ENCODE measurements around the gene BIN2.

BIN2 gene

GRCh38 chr12:51323966-51324895 lies at the start of gene BIN2:
Gene BIN2, minus strand, starts transcription at chr12:51324174. Its CDS starts 72 bp downstream, at chr12:51324102.
- FAIRE-seq (no peak), DNase-seq (ENCODE audit: low spot score) (no peak)

GRCh38 chr12:51373187-51373586 lies 49.2 kb upstream of the BIN2 start:
- DNase-seq (ENCODE audit: low spot score) (no peak), FAIRE-seq (no peak)

GRCh38 chr12:51372021-51372420 lies 48.0 kb upstream of the BIN2 start:
- DNase-seq (ENCODE audit: low spot score), result no peak
- FAIRE-seq, result no peak

GRCh38 chr12:51371295-51371953 lies 47.5 kb upstream of the BIN2 start:
- DNase-seq (ENCODE audit: low spot score), result peak; percentile 96
- FAIRE-seq, result no peak

- no peak for FAIRE-seq
- DNase-seq (ENCODE audit: low spot score), result no peak
Observed at GRCh38 chr12:51370667-51371066, 46.7 kb upstream of the BIN2 start.

- DNase-seq (ENCODE audit: low spot score) (no peak), FAIRE-seq (no peak)
Observed at GRCh38 chr12:51369581-51369980, 45.6 kb upstream of the BIN2 start.

GRCh38 chr12:51368640-51369517 lies 44.9 kb upstream of the BIN2 start:
- DNase-seq (ENCODE audit: low spot score) (peak; percentile 58), FAIRE-seq (no peak)

- no peak for FAIRE-seq
- no peak for DNase-seq (ENCODE audit: low spot score)
Observed at GRCh38 chr12:51365276-51365675, 41.3 kb upstream of the BIN2 start.

GRCh38 chr12:51364001-51364400 lies 40.0 kb upstream of the BIN2 start:
- FAIRE-seq (no peak), DNase-seq (ENCODE audit: low spot score) (no peak)

- DNase-seq (ENCODE audit: low spot score), result no peak
- no peak for FAIRE-seq
Observed at GRCh38 chr12:51362747-51363342, 38.9 kb upstream of the BIN2 start.

- no peak for FAIRE-seq
Observed at GRCh38 chr12:51362307-51362706, 38.3 kb upstream of the BIN2 start.

GRCh38 chr12:51361161-51362016 lies 37.4 kb upstream of the BIN2 start:
- DNase-seq (ENCODE audit: low spot score) (no peak), FAIRE-seq (no peak)

More at GRCh38 chr12:51362307-51362706, 38.3 kb upstream of the BIN2 start:
- DNase-seq (ENCODE audit: low spot score), result no peak

- FAIRE-seq, result no peak
- DNase-seq (ENCODE audit: low spot score), result no peak
Observed at GRCh38 chr12:51360315-51360714, 36.3 kb upstream of the BIN2 start.

- DNase-seq (ENCODE audit: low spot score) (no peak), FAIRE-seq (no peak)
Observed at GRCh38 chr12:51359851-51360250, 35.9 kb upstream of the BIN2 start.

GRCh38 chr12:51358496-51358895 lies 34.5 kb upstream of the BIN2 start:
- FAIRE-seq (no peak), DNase-seq (ENCODE audit: low spot score) (no peak)

- DNase-seq (ENCODE audit: low spot score), result no peak
- no peak for FAIRE-seq
Observed at GRCh38 chr12:51357374-51358047, 33.5 kb upstream of the BIN2 start.

- FAIRE-seq, result no peak
Observed at GRCh38 chr12:51351913-51352532, 28.0 kb upstream of the BIN2 start.

GRCh38 chr12:51349026-51349425 lies 25.1 kb upstream of the BIN2 start:
- DNase-seq (ENCODE audit: low spot score) (no peak), FAIRE-seq (no peak)

More at GRCh38 chr12:51351913-51352532, 28.0 kb upstream of the BIN2 start:
- peak; percentile 35 for DNase-seq (ENCODE audit: low spot score)

GRCh38 chr12:51348116-51348515 lies 24.1 kb upstream of the BIN2 start:
- DNase-seq (ENCODE audit: low spot score), result no peak
- no peak for FAIRE-seq
